LHCN-M2 (cell line): ENCODE results near the gene C14orf119. TPM values are rescaled to one million over a fixed set of nuclear protein-coding genes. Genes with fewer than 3 reads are reported as not detected.
A peak's percentile ranks its signal among the peaks of the same experiment; 100 is the strongest.

ENCODE experiments used
- DNase-seq: peaks from one replicate; pipeline ENCODE4 v3.0.0-alpha.2; 2012; ENCODE audit warnings: low read depth
- total RNA-seq: library from RNA; depleted of rRNA; stranded (reverse); fragments of >200 nt; gene quantifications from 2 replicates; pipeline ENCODE4 v1.2.3, GENCODE V29; 2014

The C14orf119 gene
- total RNA-seq, 1 experiment from 2014 or later, result 47.0 TPM

- DNase-seq, result no peak
These were observed 31.4 kb downstream of the C14orf119 start for GRCh38 chr14:23126548-23127278.

GRCh38 chr14:23127861-23128260 is 32.6 kb downstream of the C14orf119 start:
- DNase-seq, result no peak

GRCh38 chr14:23128969-23129758 is 33.9 kb downstream of the C14orf119 start:
- no peak for DNase-seq

GRCh38 chr14:23129759-23130316 is 34.5 kb downstream of the C14orf119 start:
- DNase-seq, result no peak

DNA sequence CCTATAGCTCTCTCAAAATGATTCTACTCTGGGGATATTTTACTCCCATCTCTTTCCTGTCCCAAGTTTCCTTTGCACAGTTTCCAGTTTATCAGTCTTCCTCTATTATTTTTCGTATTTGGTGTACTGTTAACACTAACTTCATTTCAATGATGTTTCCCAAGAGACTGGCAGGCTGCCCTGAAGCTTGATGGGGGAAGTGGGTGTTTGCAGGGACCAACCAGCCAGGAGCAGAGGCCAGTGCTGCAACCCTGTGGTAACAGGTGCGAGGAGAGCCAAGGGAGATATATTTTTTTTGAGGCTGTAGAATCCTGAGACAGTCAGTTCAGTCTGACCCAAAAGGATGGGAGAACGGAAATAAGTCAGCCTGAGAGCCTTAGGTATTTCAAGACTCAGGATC is 35.6 kb downstream of the C14orf119 start:
- peak; percentile 73 for DNase-seq

- no peak for DNase-seq
These were observed 36.2 kb downstream of the C14orf119 start for GRCh38 chr14:23131482-23131881.

DNA sequence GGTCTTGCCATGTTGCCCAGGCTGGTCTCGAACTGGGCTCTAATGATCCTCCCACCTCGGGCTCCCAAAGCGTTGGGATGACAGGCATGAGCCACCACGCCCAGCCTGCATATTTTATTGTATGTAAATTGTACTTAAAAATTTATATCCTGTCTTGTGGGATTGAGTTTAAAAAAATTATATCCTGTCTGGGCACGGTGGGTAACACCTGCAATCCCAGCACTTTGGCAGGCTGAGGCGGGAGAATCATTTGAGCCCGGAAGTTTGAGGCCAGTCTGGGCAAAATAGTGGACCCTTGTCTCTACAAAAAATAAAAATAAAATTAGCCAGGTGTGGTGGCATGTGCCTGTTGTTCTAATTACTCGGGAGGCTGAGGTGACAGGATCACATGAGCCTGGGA is 37.7 kb downstream of the C14orf119 start:
- no peak for DNase-seq

DNA sequence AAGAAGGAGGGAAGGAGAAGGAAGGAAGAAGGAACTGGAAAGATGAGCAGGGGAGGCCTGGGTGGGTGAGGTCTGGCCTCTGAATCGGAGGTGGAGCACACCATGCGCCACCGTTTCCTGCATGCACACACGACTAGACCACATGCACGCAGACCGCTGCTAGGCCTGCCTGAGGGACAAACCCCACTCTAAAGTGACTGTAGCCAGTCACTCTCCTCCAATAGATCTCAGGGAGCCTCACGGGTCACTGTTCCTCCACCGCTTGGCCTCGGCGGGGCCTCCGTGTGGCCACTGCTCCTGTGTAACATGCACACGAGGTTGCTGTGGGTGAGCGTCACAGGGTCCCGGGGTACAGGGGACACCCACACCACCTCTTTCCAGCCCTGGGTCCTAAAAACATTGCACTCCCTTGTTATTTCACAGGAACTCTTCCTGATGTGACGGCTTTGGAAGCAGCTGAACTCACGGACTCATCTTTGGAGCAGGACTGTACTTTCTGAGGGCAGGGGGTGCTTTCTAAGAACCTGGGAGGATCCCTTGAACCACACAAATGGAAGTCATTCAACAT is 41.3 kb downstream of the C14orf119 start:
- no peak for DNase-seq

DNA sequence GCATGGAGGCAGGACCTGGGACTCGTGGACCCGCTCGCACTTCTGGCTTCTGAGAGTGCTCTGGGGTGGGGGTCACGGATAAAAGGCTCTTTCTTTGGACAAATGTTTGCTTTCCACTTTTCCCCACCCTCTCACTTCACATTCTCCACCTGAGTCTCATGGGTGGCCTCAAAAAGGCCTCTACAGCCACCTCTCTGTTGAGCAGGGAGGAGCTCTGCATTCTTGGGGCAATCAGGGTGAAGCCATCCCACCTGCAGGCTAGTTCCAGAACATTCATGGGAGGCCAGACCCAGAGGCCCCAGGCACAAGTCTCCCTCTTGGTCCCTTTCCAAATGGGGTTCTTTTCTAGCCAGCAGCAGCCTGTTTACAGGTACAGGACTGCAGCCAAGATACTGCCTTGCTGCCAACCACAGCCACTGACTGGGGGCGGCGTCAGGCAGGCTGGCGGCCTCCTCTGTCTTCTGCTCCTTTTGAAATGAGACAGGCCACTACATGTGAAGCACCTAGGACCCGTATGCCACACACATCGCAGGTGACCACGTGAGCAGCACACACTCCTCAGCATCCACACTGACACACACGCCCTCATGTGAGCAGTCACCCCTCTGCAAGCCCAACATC is 42.0 kb downstream of the C14orf119 start:
- DNase-seq, result no peak

DNA sequence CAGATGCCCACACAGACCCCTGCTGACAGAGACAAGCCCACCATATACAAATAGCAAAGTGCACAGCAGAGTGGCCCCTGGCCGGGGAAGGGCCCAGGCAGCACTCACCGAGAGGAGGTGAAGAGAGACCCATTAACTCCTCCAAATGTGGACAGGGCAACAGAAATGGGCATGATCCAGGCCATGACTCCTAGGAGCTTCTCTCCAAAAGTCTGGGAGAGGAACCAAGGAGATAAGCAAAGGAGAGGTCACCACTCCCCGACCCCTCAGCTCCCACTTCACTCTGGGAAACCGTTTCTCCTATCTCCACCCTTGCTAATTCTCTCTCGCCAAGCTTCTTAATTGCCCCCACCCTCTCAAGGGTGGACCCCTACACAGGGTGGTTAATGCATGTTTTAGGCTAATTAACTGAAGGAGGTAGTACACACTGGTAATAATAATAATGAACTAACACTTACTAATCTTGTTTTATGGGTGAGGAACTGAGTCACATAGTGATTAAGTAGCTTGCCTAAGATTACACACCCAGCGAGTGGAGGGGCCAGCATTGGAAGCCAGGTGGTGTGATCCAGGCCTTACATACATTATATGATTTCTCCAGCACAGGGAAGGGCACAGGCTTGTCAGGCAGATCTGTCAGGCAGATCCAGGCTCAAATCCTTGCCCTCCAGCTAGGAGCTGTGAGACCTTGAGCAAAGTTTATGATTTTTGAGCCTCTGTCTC is 42.7 kb downstream of the C14orf119 start:
- no peak for DNase-seq

GRCh38 chr14:23139874-23140273 is 44.6 kb downstream of the C14orf119 start:
- DNase-seq, result no peak

GRCh38 chr14:23140371-23140770 is 45.1 kb downstream of the C14orf119 start:
- no peak for DNase-seq

GRCh38 chr14:23141706-23142444 is 46.6 kb downstream of the C14orf119 start:
- DNase-seq, result peak; percentile 13

- no peak for DNase-seq
These were observed 47.5 kb downstream of the C14orf119 start for GRCh38 chr14:23142826-23143225.

GRCh38 chr14:23143911-23144310 is 48.6 kb downstream of the C14orf119 start:
- no peak for DNase-seq

- peak; percentile 41 for DNase-seq
These were observed 50.6 kb downstream of the C14orf119 start for GRCh38 chr14:23145794-23146350.

DNA sequence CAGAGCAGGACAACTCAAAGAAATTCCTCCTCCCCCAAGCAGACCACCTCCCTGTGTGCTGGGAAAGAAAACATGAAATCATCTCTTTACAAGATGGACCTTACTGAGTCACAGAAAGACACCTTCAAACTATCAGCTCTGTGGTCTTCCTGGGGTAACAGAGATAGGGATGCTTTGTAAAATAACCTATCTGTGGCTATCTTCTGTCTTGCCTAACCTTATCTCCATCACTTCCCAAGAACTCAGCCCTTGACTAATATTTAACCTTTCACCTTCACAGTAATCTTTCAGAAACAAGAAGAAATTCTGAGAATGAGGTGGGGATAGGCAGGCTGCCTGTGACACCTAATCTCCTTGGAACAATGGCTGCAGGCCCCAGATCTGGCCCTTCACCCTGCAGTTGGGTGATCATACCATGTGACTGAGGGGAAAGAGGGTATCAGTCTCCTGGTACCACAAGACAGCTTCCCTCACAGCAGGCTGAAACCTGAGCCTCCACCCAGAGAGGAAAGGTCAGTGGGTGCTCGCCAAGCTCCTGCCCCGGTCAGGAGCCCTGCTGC is 51.1 kb downstream of the C14orf119 start:
- DNase-seq, result no peak

DNA sequence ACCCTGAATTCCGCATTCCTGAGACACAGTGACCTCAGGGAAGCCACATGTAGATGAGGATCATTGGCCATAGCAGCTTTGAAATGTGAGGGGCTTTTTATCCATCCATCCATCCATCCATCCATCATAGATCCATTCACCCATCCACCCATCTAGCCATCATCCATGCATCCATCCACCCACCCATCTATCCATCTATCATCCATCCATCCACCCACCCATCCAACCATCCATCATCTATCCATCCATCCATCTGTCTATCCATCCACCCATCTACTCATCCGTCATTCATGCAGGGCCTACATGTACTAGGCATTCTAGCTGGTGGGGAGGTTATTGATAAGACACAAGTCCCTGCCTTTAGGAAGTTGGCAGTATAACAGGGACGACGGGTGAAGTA is 51.7 kb downstream of the C14orf119 start:
- no peak for DNase-seq

DNA sequence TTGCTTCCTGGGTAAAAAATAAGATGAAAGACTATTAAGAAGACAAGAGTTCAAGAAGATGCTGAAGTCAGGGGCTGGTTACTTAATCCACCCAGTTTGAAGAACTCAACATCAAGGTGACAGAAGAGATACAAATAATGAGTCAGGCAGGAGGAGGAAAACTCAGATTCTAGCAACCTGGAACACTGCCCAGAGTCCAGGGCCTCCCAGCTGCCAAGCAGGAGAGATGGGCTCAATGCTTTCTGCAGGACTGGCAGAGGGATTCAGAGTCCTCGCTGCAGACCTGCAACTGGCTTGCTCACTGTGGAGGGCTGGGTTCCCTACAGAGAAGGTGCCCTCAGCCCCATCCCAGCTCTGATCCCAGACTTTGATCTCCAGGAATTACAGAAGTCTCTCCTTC is 52.4 kb downstream of the C14orf119 start:
- peak; percentile 53 for DNase-seq
